CD14-positive monocyte (primary cell): Measurements from ENCODE around the gene ARHGAP35. TPM values are rescaled to one million over a fixed set of nuclear protein-coding genes. Genes with fewer than 3 reads are reported as not detected.

Experiments
- DNase-seq, 3 donors: peaks; one replicate each; pipeline ENCODE4 v3.0.0-alpha.2; 2011 to 2022
- H2AFZ ChIP-seq: 2 replicates; pipeline ENCODE4 v1.6.0; 2012; ENCODE audit warnings: mild to moderate bottlenecking, low read depth, low read length, inconsistent platforms; ENCODE audit not compliant: insufficient read depth, poor library complexity, severe bottlenecking
- H3K27ac ChIP-seq, 2 donors: 1 replicate in 1 of 2; 2 replicates in 1 of 2; pipeline ENCODE4 v1.5.1; 2012 to 2013; ENCODE audit warnings: low read length in 2 of 2, control low read depth in 1 of 2, inconsistent platforms in 1 of 2, low read depth in 1 of 2, mild to moderate bottlenecking in 1 of 2
- H3K27me3 ChIP-seq, 2 donors: one replicate each; pipeline versions ENCODE4 v1.6.0 to v1.6.1; 2011 to 2013; ENCODE audit warnings: low read length in 2 of 2; ENCODE audit not compliant: control insufficient read depth in 2 of 2, insufficient read depth in 2 of 2
- H3K36me3 ChIP-seq, 2 donors: replicated peaks in 1 of 2; 1 replicate in 1 of 2; 2 replicates in 1 of 2; pipeline versions ENCODE4 v1.5.1 to v1.6.1; 2012 to 2013; ENCODE audit warnings: low read length in 2 of 2, control low read depth in 1 of 2, inconsistent platforms in 1 of 2, mild to moderate bottlenecking in 1 of 2; ENCODE audit not compliant: insufficient read depth in 2 of 2, control insufficient read depth in 1 of 2
- H3K4me1 ChIP-seq, 2 donors: 1 replicate in 1 of 2; 2 replicates in 1 of 2; pipeline versions ENCODE4 v1.5.1 to v1.6.1; 2012 to 2013; ENCODE audit warnings: low read length in 2 of 2, control low read depth in 1 of 2, inconsistent platforms in 1 of 2, mild to moderate bottlenecking in 1 of 2, moderate library complexity in 1 of 2; ENCODE audit not compliant: insufficient read depth in 2 of 2, control insufficient read depth in 1 of 2
- H3K4me2 ChIP-seq: replicated peaks from 2 replicates; pipeline ENCODE3; 2012; ENCODE audit warnings: low read length, moderate library complexity, mild to moderate bottlenecking; ENCODE audit not compliant: poor library complexity, severe bottlenecking; ENCODE audit errors: extremely low read depth
- H3K4me3 ChIP-seq, 3 experiments: fragments of 200-600 bp in 1 of 3; sonication (generic) in 1 of 3; replicated peaks in 1 of 3; 1 replicate in 2 of 3; 2 replicates in 1 of 3; pipeline ENCODE4 v1.5.1; 2011 to 2013; ENCODE audit warnings: low read length in 3 of 3, mild to moderate bottlenecking in 3 of 3, control low read depth in 2 of 3, low read depth in 2 of 3, inconsistent platforms in 1 of 3, moderate library complexity in 1 of 3
- H3K79me2 ChIP-seq: 2 replicates; pipeline ENCODE4 v1.6.0; 2012; ENCODE audit warnings: mild to moderate bottlenecking, control low read depth, inconsistent platforms, low read length, moderate library complexity; ENCODE audit not compliant: insufficient read depth
- H3K9ac ChIP-seq: 2 replicates; pipeline ENCODE4 v1.6.0; 2017; ENCODE audit warnings: low read length, mild to moderate bottlenecking; ENCODE audit not compliant: insufficient read depth, poor library complexity, severe bottlenecking
- H3K9me3 ChIP-seq, 2 donors: replicated peaks in 1 of 2; 1 replicate in 1 of 2; 2 replicates in 1 of 2; pipeline versions ENCODE4 v1.5.1 to v1.6.1; 2012 to 2013; ENCODE audit warnings: low read length in 2 of 2, control low read depth in 1 of 2; ENCODE audit not compliant: control insufficient read depth in 1 of 2, insufficient read depth in 1 of 2
- H4K20me1 ChIP-seq: 2 replicates; pipeline ENCODE4 v1.6.0; 2012; ENCODE audit warnings: mild to moderate bottlenecking, low read length, control low read depth, moderate library complexity; ENCODE audit not compliant: insufficient read depth
- H3K27ac Mint-ChIP-seq, 7 donors: one replicate each; pipeline ENCODE4 v1.8.0; 2020; ENCODE audit warnings: mild to moderate bottlenecking in 7 of 7, mixed read lengths in 7 of 7, moderate library complexity in 6 of 7, inconsistent platforms in 2 of 7
- H3K27me3 Mint-ChIP-seq, 3 donors: one replicate each; pipeline ENCODE4 v1.8.0; 2021 to 2022; ENCODE audit warnings: low read depth in 3 of 3, mild to moderate bottlenecking in 3 of 3, mixed read lengths in 3 of 3, moderate library complexity in 3 of 3, inconsistent platforms in 1 of 3
- H3K36me3 Mint-ChIP-seq, 2 donors: one replicate each; pipeline ENCODE4 v1.8.0; 2020; ENCODE audit warnings: mixed read lengths in 2 of 2, inconsistent platforms in 1 of 2, mild to moderate bottlenecking in 1 of 2
- H3K4me1 Mint-ChIP-seq: one replicate; pipeline ENCODE4 v1.8.0; 2020; ENCODE audit warnings: mild to moderate bottlenecking, mixed read lengths
- H3K4me3 Mint-ChIP-seq, 2 donors: one replicate each; pipeline ENCODE4 v1.8.0; 2020; ENCODE audit warnings: mild to moderate bottlenecking in 2 of 2, mixed read lengths in 2 of 2, moderate library complexity in 1 of 2
- H3K9me3 Mint-ChIP-seq, 7 donors: one replicate each; pipeline ENCODE4 v1.8.0; 2020 to 2022; ENCODE audit warnings: mixed read lengths in 7 of 7, mild to moderate bottlenecking in 6 of 7, moderate library complexity in 6 of 7, inconsistent platforms in 2 of 7
- WGBS: methylation state at CpG from one replicate; pipeline ENCODE4 v1.1.5; 2013; ENCODE audit warnings: missing lambda C conversion rate; ENCODE audit not compliant: insufficient coverage; 5-methylcytosine and 5-hydroxymethylcytosine counted together
- intact Hi-C, 2 donors: fragments of 100-400 bp; cut with micrococcal nuclease; formaldehyde crosslinking; loops; one replicate each; pipeline versions ENCODE4 v1.15.0 to v1.15.1; 2023
- polyA plus RNA-seq, 3 donors: library from polyadenylated mRNA; depleted of rRNA in 1 of 3; unstranded in 2 of 3; stranded (reverse) in 1 of 3; fragments of 300-500 nt in 2 of 3; fragments of >200 nt in 1 of 3; fragmentation: Illumina TruSeq in 2 of 3; gene quantifications; 1 replicate in 2 of 3; 2 replicates in 1 of 3; pipeline ENCODE4 v1.2.3, GENCODE V29; 2012 to 2021
- TF ChIP-seq, protein P1 (sequence below): fragments of 200-600 bp; IDR thresholded peaks from one replicate; pipeline ENCODE4 v1.8.0; 2022; ENCODE audit warnings: antibody characterized with exemption, mild to moderate bottlenecking

Gene ARHGAP35
- polyA plus RNA-seq, 3 donors = 1.5 to 7.6 (median 2.0) TPM

- no peaks in the 10 kb centered on the region for H3K27me3 ChIP-seq
- H3K4me3 ChIP-seq = peak overlapping the region in 2 of 3 experiments; percentile 83 to 90
- Mint-ChIP-seq H3K9me3 (peaks cover 0 to 4% (median 0%) of the 10 kb centered on the region in 7 donors), H3K36me3 (peaks cover 4 to 7% of the 10 kb centered on the region in 2 donors), H3K4me1 (peaks cover 28% of the 10 kb centered on the region), H3K27me3 (no peaks in the 10 kb centered on the region), H3K4me3 (no peak overlapping the region), H3K27ac (no peak overlapping the region)
- TF ChIP-seq, protein P1, sequence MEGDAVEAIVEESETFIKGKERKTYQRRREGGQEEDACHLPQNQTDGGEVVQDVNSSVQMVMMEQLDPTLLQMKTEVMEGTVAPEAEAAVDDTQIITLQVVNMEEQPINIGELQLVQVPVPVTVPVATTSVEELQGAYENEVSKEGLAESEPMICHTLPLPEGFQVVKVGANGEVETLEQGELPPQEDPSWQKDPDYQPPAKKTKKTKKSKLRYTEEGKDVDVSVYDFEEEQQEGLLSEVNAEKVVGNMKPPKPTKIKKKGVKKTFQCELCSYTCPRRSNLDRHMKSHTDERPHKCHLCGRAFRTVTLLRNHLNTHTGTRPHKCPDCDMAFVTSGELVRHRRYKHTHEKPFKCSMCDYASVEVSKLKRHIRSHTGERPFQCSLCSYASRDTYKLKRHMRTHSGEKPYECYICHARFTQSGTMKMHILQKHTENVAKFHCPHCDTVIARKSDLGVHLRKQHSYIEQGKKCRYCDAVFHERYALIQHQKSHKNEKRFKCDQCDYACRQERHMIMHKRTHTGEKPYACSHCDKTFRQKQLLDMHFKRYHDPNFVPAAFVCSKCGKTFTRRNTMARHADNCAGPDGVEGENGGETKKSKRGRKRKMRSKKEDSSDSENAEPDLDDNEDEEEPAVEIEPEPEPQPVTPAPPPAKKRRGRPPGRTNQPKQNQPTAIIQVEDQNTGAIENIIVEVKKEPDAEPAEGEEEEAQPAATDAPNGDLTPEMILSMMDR = no peak
- H3K27ac ChIP-seq = no peak overlapping the region
- peak overlapping the region; percentile 98 for H3K4me2 ChIP-seq
- H2AFZ ChIP-seq = no peak overlapping the region
- intact Hi-C loops = loop anchor here in 1 of 2 donors (10.0 kb wide), 1 partner anchor 122 kb away; no protein-coding TSS in a partner anchor
- peaks cover 0 to 3% of the 10 kb centered on the region in 2 donors for H3K9me3 ChIP-seq
- no peak overlapping the region for H3K9ac ChIP-seq
- 57% methylated on average over 9 of the region's 9 CpGs for WGBS
- H4K20me1 ChIP-seq = peaks cover 56% of the 10 kb centered on the region
- peaks cover 34 to 49% of the 10 kb centered on the region in 2 donors for H3K4me1 ChIP-seq
- no peaks in the 10 kb centered on the region for H3K36me3 ChIP-seq
- H3K79me2 ChIP-seq = peaks cover 71% of the 10 kb centered on the region
- DNase-seq = no peak
Observed at GRCh38 chr19:46862503-46862834, 1.7 kb downstream of the ARHGAP35 start.

- H4K20me1 ChIP-seq = peaks cover 63% of the 10 kb centered on the region
- H3K27ac ChIP-seq = no peak overlapping the region
- intact Hi-C loops = loop anchor here in 1 of 2 donors (10.0 kb wide), 1 partner anchor 122 kb away; no protein-coding TSS in a partner anchor
- peaks cover 34 to 49% of the 10 kb centered on the region in 2 donors for H3K4me1 ChIP-seq
- WGBS = 0% methylated on average over 2 of the region's 4 CpGs
- Mint-ChIP-seq H3K36me3 (peaks cover 4 to 7% of the 10 kb centered on the region in 2 donors), H3K27ac (no peak overlapping the region), H3K4me1 (peaks cover 28% of the 10 kb centered on the region), H3K4me3 (no peak overlapping the region), H3K9me3 (peaks cover 0 to 4% (median 0%) of the 10 kb centered on the region in 7 donors), H3K27me3 (no peaks in the 10 kb centered on the region)
- H3K4me3 ChIP-seq = peak overlapping the region in 1 of 3 experiments; percentile 83
- H3K79me2 ChIP-seq = peaks cover 73% of the 10 kb centered on the region
- H3K9me3 ChIP-seq = peaks cover 0 to 3% of the 10 kb centered on the region in 2 donors
- H3K4me2 ChIP-seq = peak overlapping the region; percentile 98
- H3K27me3 ChIP-seq = no peaks in the 10 kb centered on the region
- H2AFZ ChIP-seq = no peak overlapping the region
- no peak for DNase-seq
- H3K9ac ChIP-seq = no peak overlapping the region
- TF ChIP-seq, protein P1 = no peak
- H3K36me3 ChIP-seq = no peaks in the 10 kb centered on the region
Observed at GRCh38 chr19:46862974-46863632, 2.3 kb downstream of the ARHGAP35 start.
